WTC11 (cell line): ENCODE measurements around the gene SRSF12.

Source experiments
- CREB1 ChIP-seq: sonication (generic); formaldehyde crosslinking; IDR thresholded peaks from 2 replicates; pipeline ENCODE4 v1.8.0; 2023; ENCODE audit warnings: mild to moderate bottlenecking, missing genetic modification reagents
- ESRRA ChIP-seq: sonication (generic); formaldehyde crosslinking; IDR thresholded peaks from 2 replicates; pipeline ENCODE4 v1.8.1; 2022; ENCODE audit warnings: mild to moderate bottlenecking, missing genetic modification reagents, borderline replicate concordance
- IRF1 ChIP-seq: sonication (generic); formaldehyde crosslinking; IDR thresholded peaks from 2 replicates; pipeline ENCODE4 v1.8.0; 2023; ENCODE audit warnings: missing genetic modification reagents
- JAZF1 ChIP-seq: fragments of 250-450 bp; sonication (Bioruptor Pico); IDR thresholded peaks from 2 replicates; pipeline ENCODE4 v1.9.0; 2021; ENCODE audit warnings: moderate library complexity, mild to moderate bottlenecking, inconsistent platforms
- ZNF121 ChIP-seq: sonication (generic); formaldehyde crosslinking; IDR thresholded peaks from 2 replicates; pipeline ENCODE4 v1.8.0; 2023; ENCODE audit warnings: missing genetic modification reagents
- TF ChIP-seq, protein P1 (sequence below): fragments of 200-600 bp; IDR thresholded peaks from 2 replicates; pipeline ENCODE4 v1.8.0; 2022; ENCODE audit warnings: antibody characterized with exemption
- TF ChIP-seq, protein P2 (sequence below): sonication (generic); formaldehyde crosslinking; IDR thresholded peaks from 2 replicates; pipeline ENCODE4 v1.8.0; 2022; ENCODE audit warnings: mild to moderate bottlenecking, missing genetic modification reagents
- TF ChIP-seq, protein P3 (sequence below): sonication (generic); formaldehyde crosslinking; conservative IDR thresholded peaks from 2 replicates; pipeline ENCODE4 v1.8.1; 2023; ENCODE audit warnings: mild to moderate bottlenecking, low read depth, missing genetic modification reagents, moderate library complexity
- TF ChIP-seq, protein P4 (sequence below): sonication (generic); formaldehyde crosslinking; IDR thresholded peaks from 2 replicates; pipeline ENCODE4 v1.8.0; 2022; ENCODE audit warnings: missing genetic modification reagents
- TF ChIP-seq, protein P5 (sequence below): fragments of 250-450 bp; sonication (Bioruptor Pico); IDR thresholded peaks from 2 replicates; pipeline ENCODE4 v1.8.0; 2021; ENCODE audit warnings: mild to moderate bottlenecking
- TF ChIP-seq, protein P6 (sequence below): sonication (generic); formaldehyde crosslinking; IDR thresholded peaks from 2 replicates; pipeline ENCODE4 v1.8.1; 2022; ENCODE audit warnings: low read depth, missing genetic modification reagents, borderline replicate concordance

DNA sequence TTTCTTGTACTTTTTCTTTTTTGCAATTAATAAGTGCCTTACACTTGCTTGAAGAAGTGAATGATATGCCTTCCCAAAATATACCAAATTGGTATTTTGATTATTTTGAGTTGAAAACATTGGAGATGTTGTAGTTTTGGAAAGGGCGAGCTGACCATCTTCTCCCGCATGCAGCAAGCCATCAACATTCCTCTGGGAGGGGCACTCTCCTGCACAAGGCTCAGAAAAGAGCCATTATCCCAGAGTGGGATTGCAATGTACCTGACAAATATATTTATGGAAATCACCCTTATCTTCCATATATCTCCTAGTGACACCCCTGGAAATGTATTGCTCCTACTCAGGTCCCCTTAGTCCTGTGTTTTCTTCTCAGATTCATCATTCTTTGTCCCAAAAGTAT, 60.1 kb downstream of the SRSF12 start:
- TF ChIP-seq, protein P1, sequence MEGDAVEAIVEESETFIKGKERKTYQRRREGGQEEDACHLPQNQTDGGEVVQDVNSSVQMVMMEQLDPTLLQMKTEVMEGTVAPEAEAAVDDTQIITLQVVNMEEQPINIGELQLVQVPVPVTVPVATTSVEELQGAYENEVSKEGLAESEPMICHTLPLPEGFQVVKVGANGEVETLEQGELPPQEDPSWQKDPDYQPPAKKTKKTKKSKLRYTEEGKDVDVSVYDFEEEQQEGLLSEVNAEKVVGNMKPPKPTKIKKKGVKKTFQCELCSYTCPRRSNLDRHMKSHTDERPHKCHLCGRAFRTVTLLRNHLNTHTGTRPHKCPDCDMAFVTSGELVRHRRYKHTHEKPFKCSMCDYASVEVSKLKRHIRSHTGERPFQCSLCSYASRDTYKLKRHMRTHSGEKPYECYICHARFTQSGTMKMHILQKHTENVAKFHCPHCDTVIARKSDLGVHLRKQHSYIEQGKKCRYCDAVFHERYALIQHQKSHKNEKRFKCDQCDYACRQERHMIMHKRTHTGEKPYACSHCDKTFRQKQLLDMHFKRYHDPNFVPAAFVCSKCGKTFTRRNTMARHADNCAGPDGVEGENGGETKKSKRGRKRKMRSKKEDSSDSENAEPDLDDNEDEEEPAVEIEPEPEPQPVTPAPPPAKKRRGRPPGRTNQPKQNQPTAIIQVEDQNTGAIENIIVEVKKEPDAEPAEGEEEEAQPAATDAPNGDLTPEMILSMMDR, result no peak
- TF ChIP-seq JAZF1 (CRISPR knock-in tag), result no peak
- no peak for TF ChIP-seq IRF1 (CRISPR knock-in tag)
- TF ChIP-seq, protein P2, sequence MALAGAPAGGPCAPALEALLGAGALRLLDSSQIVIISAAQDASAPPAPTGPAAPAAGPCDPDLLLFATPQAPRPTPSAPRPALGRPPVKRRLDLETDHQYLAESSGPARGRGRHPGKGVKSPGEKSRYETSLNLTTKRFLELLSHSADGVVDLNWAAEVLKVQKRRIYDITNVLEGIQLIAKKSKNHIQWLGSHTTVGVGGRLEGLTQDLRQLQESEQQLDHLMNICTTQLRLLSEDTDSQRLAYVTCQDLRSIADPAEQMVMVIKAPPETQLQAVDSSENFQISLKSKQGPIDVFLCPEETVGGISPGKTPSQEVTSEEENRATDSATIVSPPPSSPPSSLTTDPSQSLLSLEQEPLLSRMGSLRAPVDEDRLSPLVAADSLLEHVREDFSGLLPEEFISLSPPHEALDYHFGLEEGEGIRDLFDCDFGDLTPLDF (CRISPR knock-in tag), result no peak
- TF ChIP-seq, protein P3, sequence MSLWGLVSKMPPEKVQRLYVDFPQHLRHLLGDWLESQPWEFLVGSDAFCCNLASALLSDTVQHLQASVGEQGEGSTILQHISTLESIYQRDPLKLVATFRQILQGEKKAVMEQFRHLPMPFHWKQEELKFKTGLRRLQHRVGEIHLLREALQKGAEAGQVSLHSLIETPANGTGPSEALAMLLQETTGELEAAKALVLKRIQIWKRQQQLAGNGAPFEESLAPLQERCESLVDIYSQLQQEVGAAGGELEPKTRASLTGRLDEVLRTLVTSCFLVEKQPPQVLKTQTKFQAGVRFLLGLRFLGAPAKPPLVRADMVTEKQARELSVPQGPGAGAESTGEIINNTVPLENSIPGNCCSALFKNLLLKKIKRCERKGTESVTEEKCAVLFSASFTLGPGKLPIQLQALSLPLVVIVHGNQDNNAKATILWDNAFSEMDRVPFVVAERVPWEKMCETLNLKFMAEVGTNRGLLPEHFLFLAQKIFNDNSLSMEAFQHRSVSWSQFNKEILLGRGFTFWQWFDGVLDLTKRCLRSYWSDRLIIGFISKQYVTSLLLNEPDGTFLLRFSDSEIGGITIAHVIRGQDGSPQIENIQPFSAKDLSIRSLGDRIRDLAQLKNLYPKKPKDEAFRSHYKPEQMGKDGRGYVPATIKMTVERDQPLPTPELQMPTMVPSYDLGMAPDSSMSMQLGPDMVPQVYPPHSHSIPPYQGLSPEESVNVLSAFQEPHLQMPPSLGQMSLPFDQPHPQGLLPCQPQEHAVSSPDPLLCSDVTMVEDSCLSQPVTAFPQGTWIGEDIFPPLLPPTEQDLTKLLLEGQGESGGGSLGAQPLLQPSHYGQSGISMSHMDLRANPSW (CRISPR knock-in tag), result no peak
- TF ChIP-seq, protein P4, sequence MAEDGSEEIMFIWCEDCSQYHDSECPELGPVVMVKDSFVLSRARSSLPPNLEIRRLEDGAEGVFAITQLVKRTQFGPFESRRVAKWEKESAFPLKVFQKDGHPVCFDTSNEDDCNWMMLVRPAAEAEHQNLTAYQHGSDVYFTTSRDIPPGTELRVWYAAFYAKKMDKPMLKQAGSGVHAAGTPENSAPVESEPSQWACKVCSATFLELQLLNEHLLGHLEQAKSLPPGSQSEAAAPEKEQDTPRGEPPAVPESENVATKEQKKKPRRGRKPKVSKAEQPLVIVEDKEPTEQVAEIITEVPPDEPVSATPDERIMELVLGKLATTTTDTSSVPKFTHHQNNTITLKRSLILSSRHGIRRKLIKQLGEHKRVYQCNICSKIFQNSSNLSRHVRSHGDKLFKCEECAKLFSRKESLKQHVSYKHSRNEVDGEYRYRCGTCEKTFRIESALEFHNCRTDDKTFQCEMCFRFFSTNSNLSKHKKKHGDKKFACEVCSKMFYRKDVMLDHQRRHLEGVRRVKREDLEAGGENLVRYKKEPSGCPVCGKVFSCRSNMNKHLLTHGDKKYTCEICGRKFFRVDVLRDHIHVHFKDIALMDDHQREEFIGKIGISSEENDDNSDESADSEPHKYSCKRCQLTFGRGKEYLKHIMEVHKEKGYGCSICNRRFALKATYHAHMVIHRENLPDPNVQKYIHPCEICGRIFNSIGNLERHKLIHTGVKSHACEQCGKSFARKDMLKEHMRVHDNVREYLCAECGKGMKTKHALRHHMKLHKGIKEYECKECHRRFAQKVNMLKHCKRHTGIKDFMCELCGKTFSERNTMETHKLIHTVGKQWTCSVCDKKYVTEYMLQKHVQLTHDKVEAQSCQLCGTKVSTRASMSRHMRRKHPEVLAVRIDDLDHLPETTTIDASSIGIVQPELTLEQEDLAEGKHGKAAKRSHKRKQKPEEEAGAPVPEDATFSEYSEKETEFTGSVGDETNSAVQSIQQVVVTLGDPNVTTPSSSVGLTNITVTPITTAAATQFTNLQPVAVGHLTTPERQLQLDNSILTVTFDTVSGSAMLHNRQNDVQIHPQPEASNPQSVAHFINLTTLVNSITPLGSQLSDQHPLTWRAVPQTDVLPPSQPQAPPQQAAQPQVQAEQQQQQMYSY (CRISPR knock-in tag), result no peak
- TF ChIP-seq, protein P5, sequence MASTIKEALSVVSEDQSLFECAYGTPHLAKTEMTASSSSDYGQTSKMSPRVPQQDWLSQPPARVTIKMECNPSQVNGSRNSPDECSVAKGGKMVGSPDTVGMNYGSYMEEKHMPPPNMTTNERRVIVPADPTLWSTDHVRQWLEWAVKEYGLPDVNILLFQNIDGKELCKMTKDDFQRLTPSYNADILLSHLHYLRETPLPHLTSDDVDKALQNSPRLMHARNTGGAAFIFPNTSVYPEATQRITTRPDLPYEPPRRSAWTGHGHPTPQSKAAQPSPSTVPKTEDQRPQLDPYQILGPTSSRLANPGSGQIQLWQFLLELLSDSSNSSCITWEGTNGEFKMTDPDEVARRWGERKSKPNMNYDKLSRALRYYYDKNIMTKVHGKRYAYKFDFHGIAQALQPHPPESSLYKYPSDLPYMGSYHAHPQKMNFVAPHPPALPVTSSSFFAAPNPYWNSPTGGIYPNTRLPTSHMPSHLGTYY (CRISPR knock-in tag), result no peak
- TF ChIP-seq, protein P6, sequence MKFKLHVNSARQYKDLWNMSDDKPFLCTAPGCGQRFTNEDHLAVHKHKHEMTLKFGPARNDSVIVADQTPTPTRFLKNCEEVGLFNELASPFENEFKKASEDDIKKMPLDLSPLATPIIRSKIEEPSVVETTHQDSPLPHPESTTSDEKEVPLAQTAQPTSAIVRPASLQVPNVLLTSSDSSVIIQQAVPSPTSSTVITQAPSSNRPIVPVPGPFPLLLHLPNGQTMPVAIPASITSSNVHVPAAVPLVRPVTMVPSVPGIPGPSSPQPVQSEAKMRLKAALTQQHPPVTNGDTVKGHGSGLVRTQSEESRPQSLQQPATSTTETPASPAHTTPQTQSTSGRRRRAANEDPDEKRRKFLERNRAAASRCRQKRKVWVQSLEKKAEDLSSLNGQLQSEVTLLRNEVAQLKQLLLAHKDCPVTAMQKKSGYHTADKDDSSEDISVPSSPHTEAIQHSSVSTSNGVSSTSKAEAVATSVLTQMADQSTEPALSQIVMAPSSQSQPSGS (CRISPR knock-in tag), result no peak
- TF ChIP-seq CREB1 (CRISPR knock-in tag), result no peak
- no peak for TF ChIP-seq ZNF121 (CRISPR knock-in tag)
- TF ChIP-seq ESRRA (CRISPR knock-in tag), result no peak
